ENCODE measurements around the gene SPINK2.

The SPINK2 gene

GRCh38 chr4:56799824-56800756 is 21.4 kb downstream of the SPINK2 start:
- peak; percentile 79 for DNase-seq

GRCh38 chr4:56799161-56799759 is 22.2 kb downstream of the SPINK2 start:
- no peak for DNase-seq

- DNase-seq: no peak
These were observed 25.3 kb downstream of the SPINK2 start for GRCh38 chr4:56796211-56796610.

- no peak for DNase-seq
These were observed 30.2 kb downstream of the SPINK2 start for GRCh38 chr4:56791316-56791715.

- no peak for DNase-seq
These were observed 30.8 kb downstream of the SPINK2 start for GRCh38 chr4:56790691-56791091.

GRCh38 chr4:56788081-56788480 is 33.4 kb downstream of the SPINK2 start:
- no peak for DNase-seq

- DNase-seq: no peak
These were observed 34.1 kb downstream of the SPINK2 start for GRCh38 chr4:56787380-56787779.

GRCh38 chr4:56786955-56787354 is 34.5 kb downstream of the SPINK2 start:
- no peak for DNase-seq

GRCh38 chr4:56783986-56784385 is 37.5 kb downstream of the SPINK2 start:
- DNase-seq: no peak

GRCh38 chr4:56782019-56782418 is 39.5 kb downstream of the SPINK2 start:
- DNase-seq: no peak

- no peak for DNase-seq
These were observed 48.2 kb downstream of the SPINK2 start for GRCh38 chr4:56773346-56773745.

- no peak for DNase-seq
These were observed 49.4 kb downstream of the SPINK2 start for GRCh38 chr4:56772134-56772533.

- no peak for DNase-seq
These were observed 52.7 kb downstream of the SPINK2 start for GRCh38 chr4:56768763-56769162.

- DNase-seq: no peak
These were observed 53.2 kb downstream of the SPINK2 start for GRCh38 chr4:56768316-56768715.

GRCh38 chr4:56767567-56767966 is 53.9 kb downstream of the SPINK2 start:
- no peak for DNase-seq

- no peak for DNase-seq
These were observed 56.7 kb downstream of the SPINK2 start for GRCh38 chr4:56764775-56765174.

- DNase-seq: no peak
These were observed 57.3 kb downstream of the SPINK2 start for GRCh38 chr4:56764223-56764622.

GRCh38 chr4:56762484-56763250 is 58.8 kb downstream of the SPINK2 start:
- DNase-seq: no peak

- peak; percentile 11 for DNase-seq
These were observed 61.3 kb downstream of the SPINK2 start for GRCh38 chr4:56760183-56760582.

Measured in RPMI8226 (cell line).